Activated B cell treated with CpG ODN at 0.5 μM for 24 hours (primary cell): ENCODE measurements around the gene TRIM56. TPM values are rescaled to one million over a fixed set of nuclear protein-coding genes. Genes with fewer than 3 reads are reported as not detected.
"Not testable (repeated sequence)": the region's sequence is repeated elsewhere in the genome, so short reads cannot be mapped to it uniquely, and the experiment has no call there.

Experiments used
- ATAC-seq: fragments of 200-7000 bp; cut with Tn5 transposase; one replicate; pipeline ENCODE4 v1.10.0; 2021; ENCODE audit warnings: low read depth, mild to moderate bottlenecking, moderate library complexity
- CTCF ChIA-PET: fragments of 350-600 bp; sonication (Branson Sonifier 250); formaldehyde crosslinking; loops from one replicate; lab custom pipeline; 2021; ENCODE audit warnings: antibody characterized with exemption; lab: Charles Lee
- POLR2A ChIA-PET: fragments of 350-600 bp; sonication (Branson Sonifier 250); formaldehyde crosslinking; loops from one replicate; lab custom pipeline; 2021; ENCODE audit warnings: antibody characterized with exemption; lab: Charles Lee
- DNase-seq: peaks from one replicate; pipeline ENCODE4 v3.0.0; 2022
- H3K27ac Mint-ChIP-seq: one replicate; pipeline ENCODE4 v1.8.0; 2020; ENCODE audit warnings: mixed read lengths
- H3K27me3 Mint-ChIP-seq: one replicate; pipeline ENCODE4 v1.8.0; 2021; ENCODE audit warnings: mixed read lengths
- H3K36me3 Mint-ChIP-seq: one replicate; pipeline ENCODE4 v1.8.0; 2021; ENCODE audit warnings: low read depth, mixed read lengths
- H3K4me1 Mint-ChIP-seq: one replicate; pipeline ENCODE4 v1.8.0; 2021; ENCODE audit warnings: mixed read lengths
- H3K4me3 Mint-ChIP-seq: one replicate; pipeline ENCODE4 v1.8.0; 2020; ENCODE audit warnings: mild to moderate bottlenecking, mixed read lengths
- H3K9me3 Mint-ChIP-seq: one replicate; pipeline ENCODE4 v1.8.0; 2020; ENCODE audit warnings: mixed read lengths
- CTCF ChIP-seq: fragments of 200-600 bp; IDR thresholded peaks from one replicate; pipeline ENCODE4 v1.8.0; 2022; ENCODE audit warnings: antibody characterized with exemption, mild to moderate bottlenecking
- intact Hi-C: fragments of 100-400 bp; cut with micrococcal nuclease; formaldehyde crosslinking; loops from one replicate; pipeline ENCODE4 v1.15.1; 2024
- total RNA-seq: library from RNA; stranded (reverse); gene quantifications from 2 replicates; pipeline ENCODE4 v1.2.3, GENCODE V29; 2022

The TRIM56 gene
- total RNA-seq, 1 donor from 2014 or later: 57.5 TPM

GRCh38 chr7:101109368-101109767 is 24.1 kb downstream of the TRIM56 start:
- ChIA-PET POLR2A (interaction anchor here (0.7 kb wide), 1 partner anchor 40 kb away, joined by 4 read pairs; no protein-coding TSS in a partner anchor), CTCF (no interaction called here)

GRCh38 chr7:101111261-101111660 is 26.0 kb downstream of the TRIM56 start:
- CTCF ChIA-PET: no interaction called here
- intact Hi-C loops: no loop called here
- no peak for ATAC-seq
- H3K27me3 Mint-ChIP-seq: peaks cover 3% of the 10 kb centered on the region
- POLR2A ChIA-PET: no interaction called here
- TF ChIP-seq CTCF: no peak
- no peaks in the 10 kb centered on the region for H3K36me3 Mint-ChIP-seq
- no peaks in the 10 kb centered on the region for H3K4me1 Mint-ChIP-seq
- DNase-seq: no peak
- no peak overlapping the region for H3K27ac Mint-ChIP-seq
- H3K4me3 Mint-ChIP-seq: no peak overlapping the region
- no peaks in the 10 kb centered on the region for H3K9me3 Mint-ChIP-seq

More at GRCh38 chr7:101109368-101109767, 24.1 kb downstream of the TRIM56 start:
- ATAC-seq: no peak
- no peaks in the 10 kb centered on the region for H3K9me3 Mint-ChIP-seq
- H3K4me1 Mint-ChIP-seq: no peaks in the 10 kb centered on the region
- TF ChIP-seq CTCF: no peak
- no peak overlapping the region for H3K27ac Mint-ChIP-seq
- no peaks in the 10 kb centered on the region for H3K36me3 Mint-ChIP-seq
- intact Hi-C loops: no loop called here
- H3K4me3 Mint-ChIP-seq: no peak overlapping the region
- DNase-seq: no peak
- H3K27me3 Mint-ChIP-seq: peaks cover 9% of the 10 kb centered on the region

GRCh38 chr7:101112233-101112632 is 27.0 kb downstream of the TRIM56 start:
- intact Hi-C loops: no loop called here
- POLR2A ChIA-PET: no interaction called here
- no peak for TF ChIP-seq CTCF

GRCh38 chr7:101113140-101113539 is 27.9 kb downstream of the TRIM56 start:
- CTCF ChIA-PET: interaction anchor here (0.7 kb wide), 1 partner anchor 31 kb away, joined by 6 read pairs; no protein-coding TSS in a partner anchor
- DNase-seq, POLR2A ChIA-PET, H3K4me1 Mint-ChIP-seq, H3K27ac Mint-ChIP-seq, H3K4me3 Mint-ChIP-seq, H3K36me3 Mint-ChIP-seq, ATAC-seq, H3K9me3 Mint-ChIP-seq, intact Hi-C loops, H3K27me3 Mint-ChIP-seq: not testable (repeated sequence)

More at GRCh38 chr7:101112233-101112632, 27.0 kb downstream of the TRIM56 start:
- DNase-seq: no peak
- no peaks in the 10 kb centered on the region for H3K36me3 Mint-ChIP-seq
- H3K27me3 Mint-ChIP-seq: peaks cover 2% of the 10 kb centered on the region
- ATAC-seq: no peak
- H3K4me3 Mint-ChIP-seq: no peak overlapping the region
- H3K9me3 Mint-ChIP-seq: no peaks in the 10 kb centered on the region
- CTCF ChIA-PET: no interaction called here
- no peak overlapping the region for H3K27ac Mint-ChIP-seq
- H3K4me1 Mint-ChIP-seq: no peaks in the 10 kb centered on the region

- H3K27ac Mint-ChIP-seq: no peak overlapping the region
- CTCF ChIA-PET: interaction anchor here (0.7 kb wide), 1 partner anchor 30 kb away, joined by 6 read pairs; no protein-coding TSS in a partner anchor
- no peaks in the 10 kb centered on the region for H3K36me3 Mint-ChIP-seq
- H3K9me3 Mint-ChIP-seq: no peaks in the 10 kb centered on the region
- no peak overlapping the region for H3K4me3 Mint-ChIP-seq
- intact Hi-C loops: no loop called here
- no peaks in the 10 kb centered on the region for H3K4me1 Mint-ChIP-seq
- no peak for TF ChIP-seq CTCF
- POLR2A ChIA-PET: no interaction called here
- DNase-seq (no peak), ATAC-seq (no peak)
- peaks cover 3% of the 10 kb centered on the region for H3K27me3 Mint-ChIP-seq
Observed at GRCh38 chr7:101113836-101114235, 28.6 kb downstream of the TRIM56 start.

- ChIA-PET CTCF (no interaction called here), POLR2A (no interaction called here)
- no peaks in the 10 kb centered on the region for H3K9me3 Mint-ChIP-seq
- peaks cover 3% of the 10 kb centered on the region for H3K27me3 Mint-ChIP-seq
- intact Hi-C loops: no loop called here
- H3K27ac Mint-ChIP-seq: no peak overlapping the region
- TF ChIP-seq CTCF: no peak
- H3K4me3 Mint-ChIP-seq: no peak overlapping the region
- DNase-seq (no peak), ATAC-seq (no peak)
- H3K36me3 Mint-ChIP-seq: no peaks in the 10 kb centered on the region
- H3K4me1 Mint-ChIP-seq: no peaks in the 10 kb centered on the region
Observed at GRCh38 chr7:101114492-101114891, 29.2 kb downstream of the TRIM56 start.
